HCEC 1CT (cell line): ENCODE measurements around the gene GMCL2.

Source experiments
- DNase-seq: peaks from one replicate; pipeline ENCODE4 v3.0.0-alpha.2; 2017

The GMCL2 gene

GRCh38 chr5:178136990-178137389 lies 50.2 kb downstream of the GMCL2 start:
- no peak for DNase-seq
